Measurements from ENCODE around the gene TRAPPC12. TPM values are rescaled to one million over a fixed set of nuclear protein-coding genes. Genes with fewer than 3 reads are reported as not detected.

TRAPPC12 gene
- total RNA-seq, 4 donors from 2014 or later = 93.0 to 198 (median 108) TPM

GRCh38 chr2:3423492-3424170 is 44.1 kb downstream of the TRAPPC12 start:
- DNase-seq = peak; percentile 69 to 77
- Histone ChIP-seq H3K27ac (peak overlapping the region in 1 of 3 donors; percentile 11), H3K4me1 (no peaks in the 10 kb centered on the region), H3K36me3 (peaks cover 15 to 35% of the 10 kb centered on the region in 2 donors), H3K4me3 (replicated peaks in 1 of 3) (no peak overlapping the region), H3K9me3 (no peaks in the 10 kb centered on the region), H3K27me3 (no peaks in the 10 kb centered on the region)
- WGBS, 2 donors = 64 to 66% methylated on average over 19 of the region's 19 CpGs
- TF ChIP-seq CTCF (IDR thresholded peaks at IDR 0.05) (peak; percentile 88 to 99 (median 96)), POLR2A (IDR thresholded peaks at IDR 0.05) (no peak)
- intact Hi-C loops (cut with DNase I) = loop anchor here (5.0 kb wide), 1 partner anchor 39 kb away; no protein-coding TSS in a partner anchor

- H3K36me3 ChIP-seq = peaks cover 18 to 35% of the 10 kb centered on the region in 2 donors
- WGBS, 2 donors = 93 to 97% methylated on average over 9 of the region's 9 CpGs
Observed at GRCh38 chr2:3424171-3424795, 44.8 kb downstream of the TRAPPC12 start.

GRCh38 chr2:3426615-3427014 is 47.1 kb downstream of the TRAPPC12 start:
- H3K36me3 ChIP-seq = peaks cover 22 to 29% of the 10 kb centered on the region in 2 donors
- 95% methylated on average over 14 of the region's 14 CpGs for WGBS, 2 donors
- intact Hi-C loops (cut with DNase I) = no loop called here
- H3K4me1 ChIP-seq = no peaks in the 10 kb centered on the region
- H3K27me3 ChIP-seq = no peaks in the 10 kb centered on the region
- DNase-seq = no peak
- no peak overlapping the region for H3K27ac ChIP-seq
- no peak for TF ChIP-seq POLR2A (IDR thresholded peaks at IDR 0.05)
- no peak for TF ChIP-seq CTCF (IDR thresholded peaks at IDR 0.05)
- H3K4me3 ChIP-seq (replicated peaks in 1 of 3) = no peak overlapping the region
- H3K9me3 ChIP-seq = no peaks in the 10 kb centered on the region

More at GRCh38 chr2:3424171-3424795, 44.8 kb downstream of the TRAPPC12 start:
- TF ChIP-seq CTCF (IDR thresholded peaks at IDR 0.05) (no peak), POLR2A (IDR thresholded peaks at IDR 0.05) (no peak)
- H3K4me1 ChIP-seq = no peaks in the 10 kb centered on the region
- intact Hi-C loops (cut with DNase I) = loop anchor here (5.0 kb wide), 1 partner anchor 38 kb away; no protein-coding TSS in a partner anchor
- H3K9me3 ChIP-seq = no peaks in the 10 kb centered on the region
- no peak overlapping the region for H3K4me3 ChIP-seq (replicated peaks in 1 of 3)
- no peaks in the 10 kb centered on the region for H3K27me3 ChIP-seq
- no peak for DNase-seq
- H3K27ac ChIP-seq = no peak overlapping the region

- 93% methylated on average over 6 of the region's 6 CpGs for WGBS, 2 donors
- H3K4me1 ChIP-seq = no peaks in the 10 kb centered on the region
- TF ChIP-seq CTCF (IDR thresholded peaks at IDR 0.05) (no peak), POLR2A (IDR thresholded peaks at IDR 0.05) (no peak)
- H3K27ac ChIP-seq = no peak overlapping the region
- H3K36me3 ChIP-seq = peaks cover 21 to 23% of the 10 kb centered on the region in 2 donors
- H3K27me3 ChIP-seq = no peaks in the 10 kb centered on the region
- no peak overlapping the region for H3K4me3 ChIP-seq (replicated peaks in 1 of 3)
- intact Hi-C loops (cut with DNase I) = no loop called here
- no peaks in the 10 kb centered on the region for H3K9me3 ChIP-seq
- no peak for DNase-seq
Observed at GRCh38 chr2:3427272-3427671, 47.8 kb downstream of the TRAPPC12 start.

- TF ChIP-seq POLR2A (IDR thresholded peaks at IDR 0.05) = no peak
- no peak for TF ChIP-seq CTCF (IDR thresholded peaks at IDR 0.05)
- Histone ChIP-seq H3K27me3 (no peaks in the 10 kb centered on the region), H3K36me3 (peaks cover 15 to 17% of the 10 kb centered on the region in 2 donors), H3K4me1 (peaks cover 8% of the 10 kb centered on the region in 2 donors), H3K9me3 (no peaks in the 10 kb centered on the region), H3K27ac (no peak overlapping the region), H3K4me3 (replicated peaks in 1 of 3) (no peak overlapping the region)
- intact Hi-C loops (cut with DNase I) = no loop called here
- 92 to 94% methylated on average over 10 of the region's 10 CpGs for WGBS, 2 donors
- DNase-seq = no peak
Observed at GRCh38 chr2:3428577-3428976, 49.1 kb downstream of the TRAPPC12 start.

All from thyroid gland (tissue), 4 donors.